Fibroblast of skin of back (primary cell): ENCODE data around the gene C1QL1. TPM values are rescaled to one million over a fixed set of nuclear protein-coding genes. Genes with fewer than 3 reads are reported as not detected.
A peak's percentile ranks its signal among the peaks of the same experiment; 100 is the strongest.

Experiments used
- DNase-seq: peaks from one replicate; pipeline ENCODE4 v3.0.0-alpha.2; 2013
- polyA plus RNA-seq, 2 experiments: library from polyadenylated mRNA; unstranded; fragments of 120-200 nt; gene quantifications; one replicate each; pipeline ENCODE4 v1.2.1, GENCODE V29; 2013; ENCODE audit not compliant: insufficient read length in 2 of 2

Gene C1QL1
- polyA plus RNA-seq (2013, experiment 1 of 2; ENCODE audit: insufficient read length), result 2.1 TPM
- polyA plus RNA-seq (2013, experiment 2 of 2; ENCODE audit: insufficient read length), result 0.75 TPM

DNA sequence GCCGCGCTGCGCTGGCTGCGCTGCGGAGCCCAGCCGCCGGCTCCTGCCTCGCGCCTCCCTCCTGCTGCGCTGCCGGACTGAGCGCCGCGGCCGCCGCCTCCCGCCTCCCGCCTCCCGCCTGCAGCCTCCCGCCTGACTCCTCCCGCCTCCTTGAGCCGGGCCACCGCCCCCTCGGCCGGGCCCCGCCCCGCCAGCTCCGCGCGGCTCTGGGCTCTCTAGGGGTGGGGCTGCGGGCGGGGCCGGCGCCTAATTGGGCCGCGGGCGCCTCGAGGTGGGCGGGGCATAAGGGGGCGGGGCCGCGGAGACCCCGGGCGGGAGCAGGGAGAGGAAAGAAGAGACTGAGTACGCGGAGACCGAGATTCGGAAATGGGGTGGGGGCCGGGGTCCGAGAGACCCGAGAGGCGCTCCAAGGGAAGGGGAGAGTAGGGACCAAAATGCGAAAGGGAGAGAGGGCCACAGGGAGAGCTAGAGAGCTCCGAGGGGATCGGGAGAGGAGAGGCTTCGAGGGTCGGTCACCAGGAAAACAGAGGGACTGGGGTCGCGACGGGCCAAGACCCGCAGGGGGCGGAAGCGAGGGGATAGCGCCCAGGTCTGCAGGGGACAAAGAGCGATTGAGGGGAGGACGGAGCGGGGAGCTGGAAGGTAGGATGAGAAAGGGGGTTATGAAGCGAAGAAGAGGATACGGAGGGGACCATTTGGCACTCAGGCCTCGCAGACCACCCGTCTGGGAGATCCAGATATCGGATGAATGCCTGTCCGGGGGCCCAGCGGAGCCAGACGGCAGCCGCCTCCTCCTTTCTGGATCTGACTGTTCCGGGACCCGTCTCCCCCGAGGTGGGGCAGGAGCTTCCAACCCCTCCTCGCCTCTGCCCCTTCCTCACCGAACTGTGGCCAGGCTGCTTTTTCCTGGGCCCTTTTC is at the start of gene C1QL1:
Gene C1QL1, minus strand, starts transcription at position 79 of the 919 bp plus-strand sequence. CDS start 255 bp downstream, outside the sequence.
- DNase-seq, result peak; percentile 92

DNA sequence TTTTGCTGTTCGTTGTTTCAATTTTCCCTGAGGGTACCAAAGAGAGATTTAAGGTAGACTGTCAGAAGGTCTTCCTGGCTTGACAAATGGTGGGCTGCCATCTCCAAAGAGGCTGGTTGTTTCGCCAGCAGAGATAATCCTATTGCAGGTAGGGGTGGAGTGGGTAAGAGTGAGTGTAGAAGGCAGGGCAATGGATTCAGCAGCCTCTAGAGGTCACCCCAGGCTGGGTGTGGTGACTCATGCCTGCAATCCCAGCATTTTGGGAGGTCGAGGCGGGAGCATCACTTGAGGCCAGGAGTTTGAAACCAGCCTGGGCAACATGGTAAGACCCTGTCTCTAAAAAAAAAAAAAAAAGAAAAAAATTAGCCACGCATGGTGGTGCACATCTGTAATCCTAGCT is 48.7 kb upstream of the C1QL1 start:
- DNase-seq, result peak; percentile 16

DNA sequence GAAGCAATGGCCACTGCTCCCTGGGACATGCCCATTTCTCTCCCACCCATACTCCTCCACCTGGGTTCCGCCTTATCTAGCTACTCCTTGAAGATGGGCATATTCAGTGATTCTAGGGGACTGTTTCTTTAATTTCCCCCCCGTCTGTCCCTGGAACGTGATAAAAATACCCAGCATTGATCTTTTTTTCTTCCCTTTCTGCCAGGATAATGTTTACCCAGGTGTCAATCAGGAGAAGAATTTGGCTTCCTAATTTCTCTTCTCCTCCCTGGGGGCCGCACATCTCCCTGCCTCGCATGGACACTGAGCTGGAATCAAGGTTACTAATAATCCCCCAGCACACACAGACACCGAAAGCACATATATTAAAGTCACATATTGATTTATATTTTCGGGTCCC is 48.1 kb upstream of the C1QL1 start:
- no peak for DNase-seq

DNA sequence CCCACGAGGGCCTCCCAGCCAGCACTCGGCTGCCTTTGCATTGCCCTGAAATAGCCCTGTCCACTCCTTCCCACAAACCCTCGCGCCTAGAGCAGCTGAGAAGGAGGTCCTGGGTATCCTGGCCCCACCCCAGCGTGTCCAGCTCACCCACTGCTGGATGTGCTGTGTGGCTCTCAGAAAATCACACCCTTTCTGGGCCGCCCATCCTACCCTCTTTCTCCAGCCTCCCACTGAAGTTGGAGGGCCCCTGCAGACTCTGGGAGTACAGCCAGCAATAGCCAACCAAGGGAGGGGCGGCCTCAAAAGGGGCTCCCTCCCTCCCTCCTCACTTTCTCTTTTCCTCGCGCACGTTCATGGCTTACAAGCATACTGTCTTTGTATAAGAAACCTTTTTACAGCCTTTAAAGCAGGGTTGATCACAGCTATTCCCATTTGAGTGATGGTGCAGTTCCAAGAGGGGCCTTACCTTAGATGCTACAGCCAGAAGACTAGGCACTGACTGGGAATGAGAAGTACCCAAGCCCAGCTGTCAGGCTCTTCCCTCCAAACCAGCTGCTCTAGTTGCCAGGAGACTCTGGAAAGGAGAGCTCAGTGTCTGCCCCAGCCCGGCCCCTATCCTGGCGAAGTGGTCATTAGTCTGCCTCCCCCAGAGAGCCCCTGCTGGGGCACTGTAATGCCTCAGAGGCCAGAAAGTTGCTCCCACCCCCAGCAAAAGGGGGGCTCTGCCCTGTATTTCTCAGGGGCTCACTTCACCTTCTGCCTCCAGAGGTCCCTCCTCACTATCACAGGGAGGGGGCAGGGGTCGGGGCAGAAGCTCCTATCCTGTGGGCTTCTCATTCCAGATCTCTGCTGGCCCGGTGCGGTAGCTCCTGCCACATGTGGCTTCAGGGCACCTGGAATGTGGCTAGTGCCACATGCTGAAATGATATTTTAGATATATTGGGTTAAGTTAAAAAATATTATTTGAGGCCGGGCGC is 45.2 kb upstream of the C1QL1 start:
- DNase-seq, result no peak

DNA sequence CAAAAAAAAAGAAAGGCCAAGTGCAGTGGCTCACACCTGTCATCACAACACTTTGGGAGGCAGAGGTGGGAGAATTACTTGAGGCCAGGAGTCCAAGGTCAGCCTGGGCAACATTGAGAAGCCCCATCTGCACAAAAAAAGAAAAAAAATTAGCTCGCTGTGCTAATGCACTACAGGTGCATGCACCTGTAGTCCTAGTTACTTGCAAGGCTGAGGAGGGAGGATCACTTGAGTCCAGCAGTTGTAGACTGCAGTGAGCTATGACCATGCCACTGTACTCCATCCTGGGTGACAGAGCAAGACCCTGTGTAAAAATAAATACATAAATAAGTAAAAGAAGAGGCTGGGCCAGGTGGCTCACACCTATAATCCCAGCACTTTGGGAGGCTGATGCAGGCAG is 43.7 kb upstream of the C1QL1 start:
- DNase-seq, result no peak

DNA sequence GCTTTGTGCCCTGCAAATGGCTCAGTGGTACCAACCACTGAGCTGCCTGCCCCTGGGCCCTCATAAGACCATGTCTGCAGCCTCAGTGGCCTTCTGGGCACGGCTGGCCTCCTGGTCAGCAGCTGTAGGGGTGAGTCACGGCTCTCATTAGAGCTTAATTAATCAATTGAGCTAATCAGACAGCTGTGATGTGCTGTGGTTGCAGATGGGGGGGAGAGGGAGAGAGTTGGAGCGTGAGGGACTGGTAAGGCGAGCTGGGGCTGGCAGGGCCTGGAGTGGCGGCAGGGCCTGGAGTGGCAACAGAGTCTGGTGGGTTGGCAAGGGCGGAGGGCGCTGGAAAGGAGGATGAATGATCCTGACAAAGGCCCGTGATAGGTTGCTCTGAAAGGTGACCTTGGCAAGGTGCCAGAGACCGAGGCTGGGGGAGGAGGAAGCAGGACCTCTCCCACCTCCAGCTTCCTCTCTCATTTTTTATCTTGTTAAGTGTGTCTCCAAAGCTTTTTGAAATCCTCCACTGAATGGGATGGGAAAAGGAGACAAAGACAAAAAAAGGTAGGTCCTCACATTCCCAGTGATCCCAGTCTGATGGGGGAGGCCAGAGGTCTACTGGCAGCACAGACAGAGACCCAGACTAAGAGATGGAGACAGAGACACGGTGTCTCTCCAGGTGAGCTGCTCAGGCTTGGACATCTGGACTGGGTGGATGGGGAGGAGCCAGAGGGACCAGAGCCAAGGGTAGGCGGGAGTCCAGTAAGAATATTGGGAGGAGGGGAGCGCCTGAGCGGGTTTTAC is 41.8 kb upstream of the C1QL1 start:
- DNase-seq, result no peak

DNA sequence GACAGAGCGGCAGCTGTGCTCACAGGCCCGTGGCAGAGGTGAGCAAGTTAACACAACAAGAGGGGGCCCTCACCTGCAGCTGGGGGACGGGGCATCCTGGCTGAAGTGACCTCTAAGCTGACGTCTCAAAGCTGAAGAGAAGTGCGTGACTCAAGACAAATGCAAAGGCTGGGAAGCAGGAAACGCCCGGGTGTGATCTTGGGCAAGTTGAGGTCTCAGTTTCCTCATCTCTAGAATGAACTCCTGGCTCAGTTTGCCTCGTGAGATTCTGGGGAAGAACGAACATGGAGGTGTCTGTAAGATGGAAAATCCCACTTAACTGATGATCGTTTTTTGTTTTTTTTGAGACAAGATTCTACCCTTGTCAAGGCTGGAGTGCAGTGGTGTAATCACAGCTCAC is 40.1 kb upstream of the C1QL1 start:
- no peak for DNase-seq

DNA sequence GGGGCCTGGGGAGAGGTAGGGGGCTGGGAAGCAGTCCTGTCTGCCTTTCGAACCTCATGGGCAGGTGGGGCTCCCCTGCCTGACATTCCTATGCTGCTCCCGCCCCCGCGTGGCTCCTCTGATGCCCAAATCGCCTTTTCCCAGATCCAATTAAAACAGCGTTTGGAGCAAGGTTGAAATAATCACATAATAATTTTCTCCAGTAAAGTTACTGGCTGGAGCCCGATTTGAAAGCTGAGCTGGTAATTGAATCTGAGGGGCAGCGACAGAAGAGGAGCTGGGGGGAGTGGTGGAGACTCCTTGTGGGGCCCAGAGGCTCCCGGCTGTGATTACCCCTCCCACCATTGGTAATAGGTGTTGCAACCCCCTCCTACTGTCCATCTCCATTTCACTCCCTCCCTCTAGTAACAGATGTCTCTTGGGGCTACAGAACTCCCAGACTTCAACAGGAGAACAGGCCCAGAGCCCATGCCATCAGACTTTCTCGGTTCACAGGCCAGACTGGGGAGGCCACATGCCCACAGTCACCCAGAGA is 38.9 kb upstream of the C1QL1 start:
- no peak for DNase-seq

DNA sequence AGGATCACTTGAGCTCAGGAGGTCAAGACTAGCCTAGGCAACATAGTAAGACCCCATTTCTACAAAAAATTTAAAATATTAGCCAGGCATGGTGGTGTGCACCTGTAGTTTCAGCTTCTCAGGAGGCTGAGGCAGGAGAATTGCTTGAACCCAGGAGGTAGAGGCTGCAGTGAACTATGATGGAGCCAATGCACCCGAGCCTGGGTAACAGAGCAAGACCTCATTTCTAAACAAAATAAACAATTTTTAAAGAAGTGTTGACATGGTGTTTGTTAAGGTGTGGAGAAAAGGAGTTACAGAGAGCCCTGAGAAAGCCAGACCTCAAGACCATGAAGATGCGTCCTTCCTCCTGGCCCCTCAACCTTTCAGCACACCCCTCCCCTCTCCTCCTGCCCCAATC is 37.6 kb upstream of the C1QL1 start:
- no peak for DNase-seq

DNA sequence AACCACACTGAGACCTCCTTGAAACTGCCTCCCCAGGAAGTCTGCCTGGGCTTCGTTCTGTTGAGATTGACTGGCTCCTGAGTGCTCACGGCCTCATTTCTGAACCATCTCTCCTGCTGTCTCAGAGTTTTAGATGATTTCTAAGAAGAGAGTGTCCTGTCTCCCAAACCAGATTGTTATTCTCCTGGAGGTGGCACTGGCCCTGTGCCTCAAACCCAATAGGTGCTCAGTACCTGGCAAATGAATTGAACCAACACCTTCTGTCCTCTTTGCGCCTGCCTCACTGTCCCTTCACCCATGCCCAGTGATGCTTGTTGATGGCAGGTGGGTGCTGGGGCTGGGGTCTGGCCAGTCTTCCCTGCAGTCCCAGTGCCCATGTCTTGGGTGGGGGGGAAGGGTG is 36.3 kb upstream of the C1QL1 start:
- DNase-seq, result no peak

DNA sequence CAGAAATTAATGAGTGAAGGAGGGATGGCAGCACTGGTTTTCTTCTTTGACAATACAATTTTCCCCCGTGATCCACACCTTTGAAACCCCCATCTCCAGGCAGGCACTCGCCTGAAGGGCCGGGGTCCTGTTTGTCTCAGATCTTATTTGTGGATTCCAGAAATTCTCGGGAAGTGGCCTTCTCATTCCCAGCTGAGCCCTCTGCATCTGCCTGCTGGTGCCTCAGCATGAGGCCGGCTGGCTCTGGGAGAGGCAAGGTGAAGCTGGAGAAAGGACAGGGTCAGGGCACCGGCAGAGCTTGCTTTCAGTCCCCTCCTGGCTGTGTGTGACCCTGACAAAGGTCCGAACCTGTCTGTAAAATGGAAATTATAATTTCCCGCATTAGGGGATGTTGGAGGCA is 35.8 kb upstream of the C1QL1 start:
- no peak for DNase-seq

DNA sequence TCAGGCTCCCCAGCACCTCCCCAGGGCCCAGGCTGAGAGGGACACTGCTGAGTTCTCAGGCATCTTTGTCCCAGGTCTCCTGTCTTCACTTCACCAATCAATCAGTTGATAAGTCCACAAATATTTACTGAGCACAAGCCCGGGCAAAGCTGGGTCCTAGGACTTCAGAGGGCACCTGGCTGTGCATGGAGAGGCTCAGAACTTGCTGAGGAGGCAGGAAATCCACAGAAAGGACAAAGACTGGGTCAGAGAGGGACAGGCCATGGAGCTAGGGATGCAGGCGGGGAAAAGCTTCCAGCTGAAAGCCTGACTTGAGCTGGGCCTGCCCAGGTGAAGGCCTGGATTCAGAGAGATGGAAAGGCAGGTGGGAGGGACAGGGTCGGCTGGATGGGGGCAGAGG is 33.2 kb upstream of the C1QL1 start:
- DNase-seq, result no peak

DNA sequence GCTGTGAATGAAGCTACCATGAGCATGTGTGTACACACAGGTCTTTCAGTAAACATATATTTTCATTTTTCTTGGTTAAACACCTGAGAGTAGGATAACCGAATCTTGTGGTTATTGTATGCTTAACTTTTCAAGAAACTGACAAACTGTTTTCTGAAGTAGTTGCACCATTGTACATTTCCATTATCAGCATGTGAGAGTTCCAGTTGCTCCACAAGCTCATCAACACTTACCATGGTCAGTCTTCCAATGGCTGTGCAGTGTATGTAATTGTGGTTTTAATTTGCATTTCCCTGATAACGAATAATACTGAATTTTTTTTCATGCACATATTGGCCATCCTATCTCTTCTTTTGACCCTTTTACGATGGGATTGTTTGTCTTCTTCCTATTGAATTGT is 31.3 kb upstream of the C1QL1 start:
- no peak for DNase-seq

DNA sequence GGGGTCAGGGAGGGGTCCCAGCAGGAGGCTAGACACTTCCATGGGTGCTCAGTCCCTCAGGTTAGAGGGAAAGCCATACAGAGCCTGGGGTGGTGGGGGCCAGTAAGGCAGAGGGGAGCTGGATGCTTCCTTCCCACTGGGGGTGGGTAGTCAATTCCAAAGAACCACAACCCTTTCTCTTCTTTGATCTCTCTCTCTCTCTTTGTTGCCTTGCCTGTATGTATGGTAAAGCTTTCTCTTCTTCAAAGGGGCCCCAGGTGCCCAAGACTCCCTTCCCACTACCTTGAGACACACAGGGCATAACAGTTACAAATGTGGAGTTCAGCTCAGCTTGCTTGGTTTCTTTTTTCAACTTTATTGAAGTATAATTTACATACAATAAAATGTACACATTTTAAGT is 30.5 kb upstream of the C1QL1 start:
- no peak for DNase-seq

DNA sequence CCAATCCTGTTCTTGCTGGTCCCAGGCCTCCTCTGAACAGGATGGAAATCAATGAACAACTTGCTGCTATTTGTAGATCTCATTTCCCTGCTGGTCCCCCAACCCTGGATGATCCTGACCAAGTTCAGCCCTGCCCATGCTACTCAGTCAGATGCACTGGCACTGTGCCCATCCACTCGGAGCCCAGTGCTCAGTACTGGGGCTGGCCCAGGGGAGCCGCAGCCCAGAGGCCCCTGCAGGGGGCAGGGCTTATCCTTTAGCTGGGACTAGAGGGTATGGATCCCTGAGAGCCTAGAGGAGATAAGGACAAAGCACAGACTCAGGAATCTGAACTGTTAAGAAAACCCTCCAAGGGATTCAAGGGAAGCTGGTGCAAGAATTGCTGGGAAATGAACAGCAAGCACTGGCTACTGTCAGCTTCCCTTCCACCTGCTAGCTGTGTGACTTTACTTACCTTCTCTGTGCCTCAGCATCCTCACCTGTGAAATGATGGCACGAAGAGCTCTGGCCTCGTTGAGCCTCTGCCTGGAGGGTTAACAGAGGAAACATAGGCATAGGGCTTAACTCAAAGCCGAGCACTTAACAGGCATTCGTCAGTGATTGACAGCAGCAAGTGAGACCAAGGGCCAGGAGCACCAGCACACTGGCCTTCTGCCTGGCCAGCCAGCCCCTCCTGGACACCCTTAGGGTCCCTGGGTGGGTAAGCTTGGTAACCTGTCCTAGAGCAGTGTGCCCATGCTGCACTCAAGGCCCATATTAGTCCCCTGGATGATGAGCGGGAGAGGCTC is 29.8 kb upstream of the C1QL1 start:
- peak; percentile 19 for DNase-seq

DNA sequence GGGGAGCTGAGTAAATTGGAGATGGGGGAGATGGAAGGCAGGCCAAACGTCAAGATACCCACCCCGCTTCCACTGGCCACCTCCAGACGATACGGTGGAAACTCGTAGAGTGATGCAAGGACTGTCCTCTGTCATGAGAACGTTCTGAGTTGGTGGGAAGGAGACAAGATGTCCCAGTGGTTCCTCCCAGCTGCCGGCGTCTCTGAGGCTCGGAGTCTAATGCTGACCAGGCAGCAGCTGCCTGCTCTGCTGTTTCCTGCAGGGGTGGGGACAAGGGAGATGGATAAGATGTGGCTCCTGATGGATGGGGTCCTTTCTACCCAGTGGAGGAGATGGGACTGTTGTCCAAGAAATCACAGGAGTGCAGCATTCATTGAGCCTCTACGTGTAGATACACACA is 28.2 kb upstream of the C1QL1 start:
- no peak for DNase-seq

DNA sequence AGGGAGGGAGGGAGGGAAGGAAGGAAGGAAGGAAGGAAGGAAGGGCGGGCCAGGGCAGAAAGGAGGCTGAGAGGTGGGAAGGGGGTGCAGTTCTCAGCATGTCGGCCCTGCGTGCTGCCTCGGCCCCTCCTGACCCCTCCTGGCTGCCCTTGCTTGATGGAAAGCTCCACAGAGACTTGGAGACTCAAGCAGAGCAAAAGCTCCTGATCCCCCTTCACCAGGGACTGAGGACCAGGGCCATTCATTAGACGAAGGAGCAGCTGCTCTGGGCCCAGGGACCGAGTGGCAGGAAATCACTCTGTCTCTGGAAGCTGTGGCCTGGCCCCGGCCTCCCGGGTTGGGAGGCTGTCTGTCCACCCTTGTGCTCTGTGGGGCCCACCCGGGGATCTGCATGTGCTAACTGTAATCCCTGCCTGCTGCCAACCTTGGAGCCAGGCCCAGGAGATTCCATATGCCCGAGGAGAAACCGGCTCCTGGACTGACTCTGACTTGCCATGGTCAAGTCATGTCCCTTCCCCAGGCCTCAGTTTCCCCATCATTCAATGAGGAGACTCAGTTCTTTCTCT is 27.4 kb upstream of the C1QL1 start:
- no peak for DNase-seq

DNA sequence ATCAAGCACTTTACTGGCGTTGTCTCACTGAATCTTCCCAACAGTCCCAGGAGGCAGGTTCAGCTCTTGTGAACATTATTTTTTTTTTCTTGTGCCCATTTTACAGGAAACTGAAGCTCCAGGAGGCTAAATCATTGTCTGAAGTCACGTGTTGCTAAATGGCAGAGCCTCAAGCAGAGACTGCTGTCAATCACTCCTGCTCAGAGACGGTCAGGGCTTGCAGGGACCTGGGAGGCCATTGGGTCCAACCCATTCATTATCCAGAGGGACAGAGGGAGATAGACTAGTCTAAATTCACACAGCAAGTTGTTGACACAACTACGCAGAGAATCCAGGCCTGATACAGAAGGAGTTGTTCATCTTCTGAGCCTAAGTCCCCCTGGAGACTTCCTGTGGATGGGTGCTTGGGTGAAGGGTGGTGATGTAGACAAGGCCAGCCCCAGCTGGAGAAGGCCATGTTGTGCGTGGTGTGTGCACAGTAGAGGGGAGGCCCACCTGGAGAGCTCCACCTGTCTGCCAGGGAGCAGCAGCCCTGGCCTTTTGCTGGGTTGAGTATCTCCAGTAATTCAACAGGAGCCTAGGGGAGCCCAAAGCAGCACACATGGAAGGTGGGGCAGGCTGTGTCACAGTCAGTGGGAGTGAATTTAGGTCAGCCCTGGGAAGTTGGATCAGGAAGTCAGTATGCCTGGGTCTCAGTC is 24.3 kb upstream of the C1QL1 start:
- DNase-seq, result no peak

DNA sequence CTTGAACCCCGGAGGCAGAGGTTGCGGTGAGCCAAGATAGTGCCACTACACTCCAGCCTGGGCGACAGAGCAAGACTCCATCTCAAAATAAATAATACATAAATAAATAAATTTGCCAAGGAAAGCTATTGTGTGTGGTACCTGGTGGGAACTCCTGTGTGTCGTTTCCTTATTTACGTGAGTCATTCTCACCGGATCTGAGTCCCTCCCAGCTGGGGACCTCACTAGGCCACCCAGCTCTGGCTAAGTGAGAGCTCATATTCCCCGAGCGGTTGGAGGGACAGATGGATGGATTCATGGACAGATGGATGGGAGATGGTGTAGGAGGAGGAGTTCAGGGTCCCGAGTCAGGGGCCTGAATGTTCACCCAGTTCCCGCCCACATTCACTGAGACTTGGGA is 22.9 kb upstream of the C1QL1 start:
- DNase-seq, result no peak

DNA sequence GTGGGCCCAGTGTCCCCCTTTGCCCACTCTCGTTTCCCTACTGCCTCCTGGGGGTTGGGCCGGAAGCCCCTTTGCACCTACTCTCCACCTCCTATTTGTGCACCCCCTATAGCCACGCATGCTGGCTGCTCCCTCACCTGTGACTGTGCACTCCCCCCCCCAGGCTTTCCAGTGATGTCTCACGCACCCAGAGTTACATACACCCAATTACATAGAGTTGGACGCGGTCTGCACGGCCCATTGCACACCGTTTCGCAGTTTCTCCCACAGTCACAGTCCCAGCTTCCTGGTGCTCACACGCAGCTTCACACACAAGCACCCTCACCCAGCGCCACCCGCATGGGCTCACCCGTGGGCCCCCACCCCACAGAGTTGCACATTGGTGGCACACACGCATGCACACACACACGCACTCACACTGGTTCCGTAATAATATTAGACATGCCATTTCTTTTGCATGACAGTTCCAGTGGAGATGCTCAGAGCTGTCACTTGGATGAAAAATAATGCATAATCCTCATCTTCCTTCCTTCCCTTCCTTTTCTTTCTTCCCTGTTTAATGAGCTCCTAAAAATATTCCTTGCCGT is 21.5 kb upstream of the C1QL1 start:
- DNase-seq, result no peak
